HFFc6 (cell line): ENCODE measurements around the gene CD300A. TPM values are rescaled to one million over a fixed set of nuclear protein-coding genes. Genes with fewer than 3 reads are reported as not detected.

Source experiments
- DNase-seq: peaks from one replicate; pipeline ENCODE4 v3.0.0-alpha.2; 2018
- H3K27ac Mint-ChIP-seq: 2 replicates; pipeline ENCODE4 v1.8.0; 2020; ENCODE audit warnings: mild to moderate bottlenecking, mixed read lengths
- H3K27me3 Mint-ChIP-seq: 2 replicates; pipeline ENCODE4 v1.8.0; 2021; ENCODE audit warnings: mild to moderate bottlenecking, moderate library complexity, mixed read lengths; ENCODE audit not compliant: insufficient read depth
- H3K36me3 Mint-ChIP-seq: 2 replicates; pipeline ENCODE4 v1.8.0; 2021; ENCODE audit warnings: low read depth, mixed read lengths
- H3K4me1 Mint-ChIP-seq: 2 replicates; pipeline ENCODE4 v1.8.0; 2020; ENCODE audit warnings: low read depth, mixed read lengths
- H3K4me3 Mint-ChIP-seq: 2 replicates; pipeline ENCODE4 v1.8.0; 2020; ENCODE audit warnings: mild to moderate bottlenecking, moderate library complexity, mixed read lengths
- H3K9me3 Mint-ChIP-seq: 2 replicates; pipeline ENCODE4 v1.8.0; 2020; ENCODE audit warnings: mild to moderate bottlenecking, mixed read lengths
- long read RNA-seq: library from polyadenylated mRNA; unstranded; transcript quantifications from one replicate; pipeline ENCODE4 v2.0.0, GENCODE V29; 2019
- total RNA-seq, 6 experiments: library from RNA; stranded (reverse); fragmentation: NEBNext Ultra II Directional; extraction: Animal tissue kit (Norgen Biotek cat#: 25700); gene quantifications; 2 replicates in 1 of 6; 3 replicates in 5 of 6; pipeline ENCODE4 v1.2.3, GENCODE V29; 2021
- TF ChIP-seq, protein P1 (sequence below): fragments of 200-600 bp; sonication (generic); IDR thresholded peaks from 2 replicates; pipeline ENCODE4 v1.5.0; 2021; ENCODE audit warnings: antibody characterized with exemption, mild to moderate bottlenecking

The CD300A gene
- not detected for total RNA-seq
- long read RNA-seq, result 0 reads

DNA sequence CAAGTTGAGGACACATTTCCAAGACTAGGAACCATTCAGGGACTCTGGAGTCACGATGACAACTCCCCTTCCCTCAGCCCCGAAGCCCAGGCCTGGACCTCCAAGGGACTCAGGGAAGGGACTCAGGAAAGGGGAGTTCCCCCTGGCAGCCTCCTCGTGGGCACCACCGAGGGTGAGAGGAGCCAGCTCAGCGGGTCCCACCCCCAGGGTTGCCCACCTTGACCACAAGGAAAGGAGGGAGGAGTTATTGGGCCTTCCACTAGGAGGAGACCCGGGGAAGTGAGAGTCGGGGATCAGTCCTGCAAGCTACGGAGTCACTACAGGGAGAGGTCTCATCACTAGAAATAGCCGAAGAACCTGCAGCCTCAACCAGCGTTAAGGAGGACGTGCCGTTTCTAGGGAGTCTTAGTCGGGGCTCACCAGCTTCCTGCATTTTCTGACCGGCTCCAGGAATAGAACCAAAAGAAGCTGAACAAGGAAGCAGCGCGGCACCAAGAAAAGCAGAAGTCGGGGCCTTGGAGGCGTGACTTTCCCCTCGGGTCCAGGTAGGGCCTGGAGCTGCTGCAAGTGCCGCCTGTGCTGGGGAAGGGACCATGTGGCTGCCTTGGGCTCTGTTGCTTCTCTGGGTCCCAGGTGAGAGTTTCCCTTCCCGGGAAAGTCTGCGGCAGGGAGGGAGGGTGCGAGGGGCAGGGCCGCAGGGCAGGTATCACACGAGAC, at the start of gene CD300A:
CD300A (plus strand) TSS at position 524 of the 717 bp plus-strand sequence; CDS start at position 594, 70 bp downstream.
- Mint-ChIP-seq H3K4me1 (no peaks in the 10 kb centered on the region), H3K4me3 (no peak within 1 kb of the TSS), H3K27me3 (peaks cover 3% of the 10 kb centered on the region; the same call in 1 of the 2 replicates), H3K9me3 (peaks cover 24% of the 10 kb centered on the region), H3K27ac (no peak within 1 kb of the TSS), H3K36me3 (no peaks in the 10 kb centered on the region)
- TF ChIP-seq, protein P1, sequence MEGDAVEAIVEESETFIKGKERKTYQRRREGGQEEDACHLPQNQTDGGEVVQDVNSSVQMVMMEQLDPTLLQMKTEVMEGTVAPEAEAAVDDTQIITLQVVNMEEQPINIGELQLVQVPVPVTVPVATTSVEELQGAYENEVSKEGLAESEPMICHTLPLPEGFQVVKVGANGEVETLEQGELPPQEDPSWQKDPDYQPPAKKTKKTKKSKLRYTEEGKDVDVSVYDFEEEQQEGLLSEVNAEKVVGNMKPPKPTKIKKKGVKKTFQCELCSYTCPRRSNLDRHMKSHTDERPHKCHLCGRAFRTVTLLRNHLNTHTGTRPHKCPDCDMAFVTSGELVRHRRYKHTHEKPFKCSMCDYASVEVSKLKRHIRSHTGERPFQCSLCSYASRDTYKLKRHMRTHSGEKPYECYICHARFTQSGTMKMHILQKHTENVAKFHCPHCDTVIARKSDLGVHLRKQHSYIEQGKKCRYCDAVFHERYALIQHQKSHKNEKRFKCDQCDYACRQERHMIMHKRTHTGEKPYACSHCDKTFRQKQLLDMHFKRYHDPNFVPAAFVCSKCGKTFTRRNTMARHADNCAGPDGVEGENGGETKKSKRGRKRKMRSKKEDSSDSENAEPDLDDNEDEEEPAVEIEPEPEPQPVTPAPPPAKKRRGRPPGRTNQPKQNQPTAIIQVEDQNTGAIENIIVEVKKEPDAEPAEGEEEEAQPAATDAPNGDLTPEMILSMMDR, result no peak
- no peak for DNase-seq

- Mint-ChIP-seq H3K4me3 (no peak overlapping the region), H3K4me1 (no peaks in the 10 kb centered on the region), H3K36me3 (peaks cover 4% of the 10 kb centered on the region; the same call in 1 of the 2 replicates), H3K9me3 (peaks cover 73% of the 10 kb centered on the region), H3K27ac (no peak overlapping the region), H3K27me3 (peaks cover 2% of the 10 kb centered on the region; the same call in 1 of the 2 replicates)
- DNase-seq, result peak; percentile 1
- TF ChIP-seq, protein P1, result no peak
These were observed 49.0 kb upstream of the CD300A start for GRCh38 chr17:74417178-74418045.

- TF ChIP-seq, protein P1, result no peak
- no peak overlapping the region for H3K27ac Mint-ChIP-seq
- no peak for DNase-seq
- H3K9me3 Mint-ChIP-seq, result peaks cover 70% of the 10 kb centered on the region
- no peak overlapping the region for H3K4me3 Mint-ChIP-seq
- peaks cover 3% of the 10 kb centered on the region for H3K27me3 Mint-ChIP-seq
- H3K36me3 Mint-ChIP-seq, result no peaks in the 10 kb centered on the region; the same call in none of the 2 replicates
- H3K4me1 Mint-ChIP-seq, result no peaks in the 10 kb centered on the region
These were observed 46.5 kb upstream of the CD300A start for GRCh38 chr17:74419928-74420411.

DNA sequence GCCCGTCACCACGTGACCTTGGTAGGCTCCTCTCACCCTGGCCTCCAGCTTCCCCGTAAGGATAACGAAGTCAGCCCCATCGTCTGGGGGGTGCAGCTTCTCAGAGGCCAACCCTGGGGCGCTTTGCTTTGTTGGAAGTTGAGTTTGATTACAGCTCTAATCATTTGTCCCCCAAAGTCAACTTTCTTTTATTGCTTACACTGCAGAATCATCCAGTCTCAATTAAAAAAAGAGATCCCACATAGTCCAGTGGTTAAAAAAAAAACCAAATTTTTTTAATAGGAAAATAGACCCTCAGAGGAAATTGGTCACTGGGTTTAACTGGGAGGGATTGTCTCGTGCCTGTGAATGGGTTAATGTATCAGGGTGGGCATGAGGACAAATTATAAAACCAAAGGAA, 42.3 kb upstream of the CD300A start:
- Mint-ChIP-seq H3K27me3 (peaks cover 7% of the 10 kb centered on the region), H3K4me1 (no peaks in the 10 kb centered on the region), H3K36me3 (peaks cover 7% of the 10 kb centered on the region)

DNA sequence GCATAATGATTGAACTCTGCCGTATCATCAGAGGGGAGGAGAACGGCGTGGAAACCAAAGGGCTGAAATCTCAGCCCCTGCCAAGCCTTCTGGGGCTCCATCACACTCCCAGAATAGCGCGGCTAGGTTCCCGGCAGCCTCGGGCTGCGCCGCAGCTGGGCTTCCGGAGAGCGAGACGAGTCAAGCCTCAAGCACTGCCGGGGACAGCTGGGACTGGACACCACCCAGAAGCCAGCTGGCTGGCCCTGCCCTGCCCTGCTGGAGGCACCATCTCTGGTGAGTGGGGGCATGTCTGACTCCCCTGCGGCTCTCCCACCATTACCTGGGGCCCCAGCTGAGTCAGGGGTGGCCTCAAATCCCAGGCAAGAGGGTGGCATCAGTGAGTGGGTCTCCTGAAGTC, 41.8 kb upstream of the CD300A start:
- H3K9me3 Mint-ChIP-seq, result peaks cover 63% of the 10 kb centered on the region
- no peak for DNase-seq
- no peak overlapping the region for H3K27ac Mint-ChIP-seq
- H3K4me1 Mint-ChIP-seq, result no peaks in the 10 kb centered on the region
- H3K27me3 Mint-ChIP-seq, result peaks cover 7% of the 10 kb centered on the region
- H3K4me3 Mint-ChIP-seq, result no peak overlapping the region
- H3K36me3 Mint-ChIP-seq, result peaks cover 7% of the 10 kb centered on the region
- TF ChIP-seq, protein P1, result no peak

More for the DNA sequence above, 42.3 kb upstream of the CD300A start:
- Mint-ChIP-seq H3K27ac (no peak overlapping the region), H3K9me3 (peaks cover 62% of the 10 kb centered on the region), H3K4me3 (no peak overlapping the region)
- DNase-seq, result no peak
- TF ChIP-seq, protein P1, result no peak
